ENCODE measurements around the gene ADSL. TPM values are rescaled to one million over a fixed set of nuclear protein-coding genes. Genes with fewer than 3 reads are reported as not detected.

Gene ADSL
- total and polyA plus RNA-seq, 9 of the 15 experiments (the other 6 are each of a cell fraction or from before 2014, with no cell fraction given) = 112 to 322 (median 146) TPM

GRCh38 chr22:40381461-40381860 is 35.2 kb downstream of the ADSL start:
- 83% methylated on average over 2 of the region's 3 CpGs for WGBS (ENCODE audit: insufficient coverage, low coverage, missing lambda C conversion rate)
- Histone ChIP-seq H3K36me3 (ENCODE audit: control insufficient read depth, insufficient read depth, low read length) (no peaks in the 10 kb centered on the region; the same call in 1 of the 3 replicates), H3K9me1 (ENCODE audit: control insufficient read depth, insufficient read depth, low read length) (no peaks in the 10 kb centered on the region), H3K4me3 (no peak overlapping the region), H2AFZ (ENCODE audit: low read depth, low read length) (no peak overlapping the region), H3K27ac (ENCODE audit: extremely low read depth, low read depth, low read length) (no peak overlapping the region), H4K20me1 (replicated peaks; ENCODE audit: control insufficient read depth, insufficient read depth, low read length) (no peaks in the 10 kb centered on the region), H3K79me2 (ENCODE audit: control insufficient read depth, insufficient read depth, low read length) (peaks cover 35% of the 10 kb centered on the region), H3K4me2 (ENCODE audit: insufficient read depth, low read length) (no peak overlapping the region), H3K27me3 (ENCODE audit: control insufficient read depth in 2 of 2, insufficient read depth in 2 of 2, low read length in 2 of 2) (no peaks in the 10 kb centered on the region), H3K9me3 (replicated peaks; ENCODE audit: control insufficient read depth, insufficient read depth, low read depth, low read length) (no peaks in the 10 kb centered on the region), H3K9ac (ENCODE audit: insufficient read depth in 1 of 2, low read depth in 2 of 2, low read length in 2 of 2) (no peak overlapping the region), H3K4me1 (replicated peaks in 1 of 2; ENCODE audit: control insufficient read depth in 2 of 2, insufficient read depth in 2 of 2, low read length in 2 of 2) (peaks cover 11 to 12% of the 10 kb centered on the region in 2 experiments; a peak in 3 of 5 replicates)
- ATAC-seq = no peak
- ChIA-PET CTCF (ENCODE audit: low intra/inter-chr PET ratio) (no interaction called here), POLR2A (interaction anchor here (0.7 to 0.8 kb wide), 2 partner anchors 13 to 31 kb away, joined by 3 read pairs; no protein-coding TSS in a partner anchor)
- no peak for FAIRE-seq
- in situ Hi-C loops (cut with MboI) = no loop called here
- intact Hi-C loops (cut with micrococcal nuclease) = no loop called here
- BruUV-seq (replicated peaks) = no TSS peak
- no peak for DNase-seq (ENCODE audit: extremely low read depth in 1 of 4, low spot score in 3 of 4)
- no peak for TF ChIP-seq FOSL1 (tag; conservative IDR thresholded peaks at IDR 0.05)
- no peak for TF ChIP-seq CEBPG (CRISPR knock-in tag; IDR thresholded peaks at IDR 0.05)
- TF ChIP-seq CEBPG (tag; conservative IDR thresholded peaks at IDR 0.05 in 1 of 2, IDR thresholded peaks at IDR 0.05 in 1 of 2) = peak in 1 of 2 experiments; percentile 36; a peak in 1 of 4 replicates

- in situ Hi-C loops (cut with MboI) = no loop called here
- Histone ChIP-seq H4K20me1 (replicated peaks; ENCODE audit: control insufficient read depth, insufficient read depth, low read length) (no peaks in the 10 kb centered on the region), H3K4me2 (ENCODE audit: insufficient read depth, low read length) (no peak overlapping the region), H3K9me1 (ENCODE audit: control insufficient read depth, insufficient read depth, low read length) (no peaks in the 10 kb centered on the region), H3K79me2 (ENCODE audit: control insufficient read depth, insufficient read depth, low read length) (peaks cover 30% of the 10 kb centered on the region), H3K27me3 (ENCODE audit: control insufficient read depth in 2 of 2, insufficient read depth in 2 of 2, low read length in 2 of 2) (no peaks in the 10 kb centered on the region), H2AFZ (ENCODE audit: low read depth, low read length) (no peak overlapping the region), H3K9me3 (replicated peaks; ENCODE audit: control insufficient read depth, insufficient read depth, low read depth, low read length) (no peaks in the 10 kb centered on the region), H3K36me3 (ENCODE audit: control insufficient read depth, insufficient read depth, low read length) (peaks cover 2% of the 10 kb centered on the region; the same call in 1 of the 3 replicates), H3K9ac (ENCODE audit: insufficient read depth in 1 of 2, low read depth in 2 of 2, low read length in 2 of 2) (no peak overlapping the region), H3K4me1 (replicated peaks in 1 of 2; ENCODE audit: control insufficient read depth in 2 of 2, insufficient read depth in 2 of 2, low read length in 2 of 2) (peaks cover 19 to 27% of the 10 kb centered on the region in 2 experiments; a peak in 4 of 5 replicates), H3K4me3 (no peak overlapping the region), H3K27ac (ENCODE audit: extremely low read depth, low read depth, low read length) (peak overlapping the region; percentile 2; the same call in 1 of the 3 replicates)
- ATAC-seq (peak; percentile 60), FAIRE-seq (peak; percentile 89), DNase-seq (ENCODE audit: extremely low read depth in 1 of 4, low spot score in 3 of 4) (peak in 1 of 4 experiments; percentile 76)
- intact Hi-C loops (cut with micrococcal nuclease) = no loop called here
- CTCF ChIA-PET (ENCODE audit: low intra/inter-chr PET ratio) = no interaction called here
- POLR2A ChIA-PET = interaction anchor here (0.6 to 1.4 kb wide), 2 partner anchors 11 to 214 kb away, joined by 3 to 6 read pairs; no protein-coding TSS in a partner anchor
- 4% methylated on average over 3 of the region's 3 CpGs for WGBS (ENCODE audit: insufficient coverage, low coverage, missing lambda C conversion rate)
- no TSS peak for BruUV-seq (replicated peaks)
- TF ChIP-seq ZFP36 (IDR thresholded peaks at IDR 0.05; ENCODE audit: low read depth, low read length, partially characterized antibody) (no peak), XRCC4 (IDR thresholded peaks at IDR 0.05; ENCODE audit: extremely low read depth, insufficient read depth, insufficient read length) (no peak), KDM1A (IDR thresholded peaks at IDR 0.05) (peak in 1 of 2 experiments; percentile 70; a peak in 2 of 4 replicates), MEIS2 (IDR thresholded peaks at IDR 0.05; ENCODE audit: partially characterized antibody) (no peak), SPI1 (IDR thresholded peaks at IDR 0.05; ENCODE audit: borderline replicate concordance, low read depth, low read length) (no peak), FOXK2 (conservative IDR thresholded peaks at IDR 0.05 in 1 of 2, IDR thresholded peaks at IDR 0.05 in 1 of 2; ENCODE audit: low read depth in 2 of 2) (0 out of 4 replicates have a peak, but pooled peaks of 1 of the 2 experiments have one; percentile 22), JUN (IDR thresholded peaks at IDR 0.05; ENCODE audit: borderline replicate concordance, low read depth, low read length) (0 out of 2 replicates have a peak, but pooled peaks have one; percentile 17), JUN (CRISPR knock-in tag; IDR thresholded peaks at IDR 0.05; ENCODE audit: borderline replicate concordance) (no peak), ZNF76 (CRISPR knock-in tag; IDR thresholded peaks at IDR 0.05; ENCODE audit: borderline replicate concordance) (no peak), TAF15 (IDR thresholded peaks at IDR 0.05; ENCODE audit: low read depth, low read length) (no peak), ZNF830 (CRISPR knock-in tag; IDR thresholded peaks at IDR 0.05) (no peak), CBFA2T3 (IDR thresholded peaks at IDR 0.05) (peak; percentile 56), HOMEZ (CRISPR knock-in tag; IDR thresholded peaks at IDR 0.05) (no peak)
Observed at GRCh38 chr22:40383905-40384304, 37.6 kb downstream of the ADSL start.

All from K562 (cell line).